K562 (cell line): ENCODE measurements around the gene MTA1. TPM values are rescaled to one million over a fixed set of nuclear protein-coding genes. Genes with fewer than 3 reads are reported as not detected.

Experiments
- DACH1 ChIP-seq: fragments of 450-650 bp; IDR thresholded peaks from 2 replicates; pipeline ENCODE4 v1.6.1; 2018; ENCODE audit not compliant: partially characterized antibody
- DIDO1 ChIP-seq: fragments of 450-650 bp; IDR thresholded peaks from 2 replicates; pipeline ENCODE4 v1.6.1; 2016; ENCODE audit warnings: low read depth, missing biosample characterization, missing genetic modification characterization
- EHMT2 ChIP-seq: fragments of 450-650 bp; IDR thresholded peaks from 2 replicates; pipeline ENCODE4 v1.6.1; 2018; ENCODE audit warnings: antibody characterized with exemption
- HDAC1 ChIP-seq, 2 experiments: fragments of 450-650 bp; IDR thresholded peaks; 2 replicates each; pipeline ENCODE4 v1.6.1; 2016 to 2017; ENCODE audit warnings: inconsistent platforms in 1 of 2, mild to moderate bottlenecking in 1 of 2, moderate library complexity in 1 of 2
- KLF1 ChIP-seq: fragments of 450-650 bp; IDR thresholded peaks from 2 replicates; pipeline ENCODE4 v1.6.1; 2016; ENCODE audit warnings: missing genetic modification characterization, missing compliant biosample characterization
- KLF13 ChIP-seq: fragments of 450-650 bp; IDR thresholded peaks from 2 replicates; pipeline ENCODE4 v1.6.1; 2016; ENCODE audit warnings: missing genetic modification characterization, low read depth, mild to moderate bottlenecking, missing compliant biosample characterization, moderate library complexity, borderline replicate concordance
- NFE2L1 ChIP-seq: fragments of 450-650 bp; IDR thresholded peaks from 2 replicates; pipeline ENCODE4 v1.6.1; 2016; ENCODE audit warnings: missing genetic modification characterization, low read depth, mild to moderate bottlenecking, missing compliant biosample characterization, moderate library complexity, borderline replicate concordance
- POLR2AphosphoS5 ChIP-seq: IDR thresholded peaks from 2 replicates; pipeline ENCODE4 v1.6.1; 2011; ENCODE audit warnings: mild to moderate bottlenecking, low read depth, low read length, moderate library complexity; ENCODE audit not compliant: control insufficient read depth, insufficient read depth
- RBBP5 ChIP-seq: fragments of 200-600 bp; sonication (generic); IDR thresholded peaks from 2 replicates; pipeline ENCODE4 v1.6.1; 2012; ENCODE audit warnings: borderline replicate concordance, mild to moderate bottlenecking, low read length, control low read depth, inconsistent platforms; ENCODE audit not compliant: insufficient read depth, poor library complexity, severe bottlenecking
- SAFB2 ChIP-seq: fragments of 200-400 bp; formaldehyde crosslinking; IDR thresholded peaks from 2 replicates; pipeline ENCODE4 v1.6.1; 2018; ENCODE audit warnings: borderline replicate concordance, low read length, low read depth, moderate library complexity; ENCODE audit not compliant: severe bottlenecking
- TRIM24 ChIP-seq, 2 experiments: fragments of 450-650 bp; IDR thresholded peaks; 2 replicates each; pipeline ENCODE4 v1.6.1; 2016
- polyA plus RNA-seq, 8 experiments: library from polyadenylated mRNA; depleted of rRNA in 4 of 8; stranded (reverse) in 5 of 8; unstranded in 3 of 8; fragments of >200 nt; fragmentation: Nextera tagmentation in 2 of 8; fragmentation: Illumina TruSeq in 1 of 8; extraction: Ambion mirVana in 2 of 8; extraction: Trizol in 1 of 8; gene quantifications; 2 replicates each; pipeline versions ENCODE4 v1.2.1 to v1.2.3, GENCODE V29; 2011 to 2014; ENCODE audit warnings: inconsistent platforms in 1 of 8, missing spikeins in 1 of 8
- total RNA-seq, 7 experiments: library from RNA; depleted of rRNA in 6 of 7; stranded (reverse); fragments of >200 nt in 6 of 7; fragmentation: Illumina TruSeq in 2 of 7; extraction: Trizol in 2 of 7; gene quantifications; 2 replicates each; pipeline versions ENCODE4 v1.2.1 to v1.2.3, GENCODE V29; 2011 to 2021; ENCODE audit warnings: low replicate concordance in 1 of 7
- TF ChIP-seq, protein P1 (sequence below): fragments of 200-800 bp; sonication (Bioruptor generic); IDR thresholded peaks from 2 replicates; pipeline ENCODE4 v1.6.1; 2017; ENCODE audit warnings: missing genetic modification characterization, missing compliant biosample characterization
- TF ChIP-seq, protein P2 (sequence below), 2 experiments: fragments of 450-650 bp; formaldehyde crosslinking in 1 of 2; IDR thresholded peaks; 2 replicates each; pipeline versions ENCODE4 v1.4.0 to v1.6.1; 2014 to 2020; ENCODE audit warnings: mild to moderate bottlenecking in 2 of 2, borderline replicate concordance in 1 of 2, low read depth in 1 of 2
- TF ChIP-seq, protein P3 (sequence below): sonication (generic); formaldehyde crosslinking; IDR thresholded peaks from 2 replicates; pipeline ENCODE4 v1.9.0; 2022; ENCODE audit warnings: mild to moderate bottlenecking, missing genetic modification reagents

MTA1 gene
- total and polyA plus RNA-seq, 9 of the 15 experiments (the other 6 are each of a cell fraction or from before 2014, with no cell fraction given): 0.13 to 118 (median 32.3) TPM

DNA sequence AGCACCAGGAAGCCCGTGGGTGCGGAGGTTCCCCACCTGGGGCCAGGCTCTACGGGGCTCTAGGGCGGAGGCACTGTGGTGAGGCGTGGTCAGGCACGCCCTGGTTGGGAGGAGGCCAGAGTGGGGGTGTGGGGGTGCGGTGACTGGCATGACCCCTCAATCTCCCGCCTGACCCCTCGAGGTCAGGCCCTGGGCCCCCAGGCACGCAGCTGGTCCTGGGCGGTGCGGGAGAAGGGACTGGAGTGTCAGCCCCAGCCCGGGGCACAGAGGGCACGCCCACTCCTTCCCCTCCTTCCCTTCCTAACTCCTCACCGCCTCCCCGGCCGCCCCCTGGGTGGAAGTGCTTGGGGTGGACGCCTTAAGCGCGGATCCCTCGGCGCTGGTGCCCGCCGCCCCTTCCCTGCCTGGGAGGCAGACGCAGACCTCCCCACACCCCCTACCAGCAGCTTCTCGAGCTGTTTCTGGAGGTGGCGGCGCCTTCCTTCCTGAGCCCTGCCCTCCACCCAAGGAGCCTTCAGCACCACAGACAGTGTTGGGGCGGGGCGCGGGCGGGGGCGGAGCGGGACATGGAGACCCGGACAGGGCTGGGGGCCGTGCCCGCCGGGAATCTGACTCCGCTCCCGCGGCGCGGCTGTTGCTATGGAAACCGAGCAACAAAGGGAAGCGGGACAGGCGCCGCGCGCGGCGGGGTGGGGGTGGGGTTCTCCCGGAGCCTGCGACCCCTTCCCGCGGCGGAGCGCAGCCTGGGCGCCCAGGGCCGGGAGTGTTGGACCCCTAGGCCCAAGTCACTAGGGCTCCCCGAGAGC is 54.3 kb downstream of the MTA1 start (continued):
- TF ChIP-seq, protein P1, sequence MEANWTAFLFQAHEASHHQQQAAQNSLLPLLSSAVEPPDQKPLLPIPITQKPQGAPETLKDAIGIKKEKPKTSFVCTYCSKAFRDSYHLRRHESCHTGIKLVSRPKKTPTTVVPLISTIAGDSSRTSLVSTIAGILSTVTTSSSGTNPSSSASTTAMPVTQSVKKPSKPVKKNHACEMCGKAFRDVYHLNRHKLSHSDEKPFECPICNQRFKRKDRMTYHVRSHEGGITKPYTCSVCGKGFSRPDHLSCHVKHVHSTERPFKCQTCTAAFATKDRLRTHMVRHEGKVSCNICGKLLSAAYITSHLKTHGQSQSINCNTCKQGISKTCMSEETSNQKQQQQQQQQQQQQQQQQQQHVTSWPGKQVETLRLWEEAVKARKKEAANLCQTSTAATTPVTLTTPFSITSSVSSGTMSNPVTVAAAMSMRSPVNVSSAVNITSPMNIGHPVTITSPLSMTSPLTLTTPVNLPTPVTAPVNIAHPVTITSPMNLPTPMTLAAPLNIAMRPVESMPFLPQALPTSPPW (CRISPR knock-in tag): peak; percentile 63
- TF ChIP-seq RBBP5 (peak; percentile 23), HDAC1 (IDR thresholded peaks at IDR 0.05) (no peak), SAFB2 (no peak), DACH1 (no peak), KLF1 (no peak), EHMT2 (peak; percentile 38; the same call in 1 of the 2 replicates), DIDO1 (no peak), POLR2AphosphoS5 (no peak), KLF13 (peak; percentile 68; the same call in 1 of the 2 replicates), NFE2L1 (tag) (no peak), TRIM24 (IDR thresholded peaks at IDR 0.05) (no peak)
- TF ChIP-seq, protein P2, sequence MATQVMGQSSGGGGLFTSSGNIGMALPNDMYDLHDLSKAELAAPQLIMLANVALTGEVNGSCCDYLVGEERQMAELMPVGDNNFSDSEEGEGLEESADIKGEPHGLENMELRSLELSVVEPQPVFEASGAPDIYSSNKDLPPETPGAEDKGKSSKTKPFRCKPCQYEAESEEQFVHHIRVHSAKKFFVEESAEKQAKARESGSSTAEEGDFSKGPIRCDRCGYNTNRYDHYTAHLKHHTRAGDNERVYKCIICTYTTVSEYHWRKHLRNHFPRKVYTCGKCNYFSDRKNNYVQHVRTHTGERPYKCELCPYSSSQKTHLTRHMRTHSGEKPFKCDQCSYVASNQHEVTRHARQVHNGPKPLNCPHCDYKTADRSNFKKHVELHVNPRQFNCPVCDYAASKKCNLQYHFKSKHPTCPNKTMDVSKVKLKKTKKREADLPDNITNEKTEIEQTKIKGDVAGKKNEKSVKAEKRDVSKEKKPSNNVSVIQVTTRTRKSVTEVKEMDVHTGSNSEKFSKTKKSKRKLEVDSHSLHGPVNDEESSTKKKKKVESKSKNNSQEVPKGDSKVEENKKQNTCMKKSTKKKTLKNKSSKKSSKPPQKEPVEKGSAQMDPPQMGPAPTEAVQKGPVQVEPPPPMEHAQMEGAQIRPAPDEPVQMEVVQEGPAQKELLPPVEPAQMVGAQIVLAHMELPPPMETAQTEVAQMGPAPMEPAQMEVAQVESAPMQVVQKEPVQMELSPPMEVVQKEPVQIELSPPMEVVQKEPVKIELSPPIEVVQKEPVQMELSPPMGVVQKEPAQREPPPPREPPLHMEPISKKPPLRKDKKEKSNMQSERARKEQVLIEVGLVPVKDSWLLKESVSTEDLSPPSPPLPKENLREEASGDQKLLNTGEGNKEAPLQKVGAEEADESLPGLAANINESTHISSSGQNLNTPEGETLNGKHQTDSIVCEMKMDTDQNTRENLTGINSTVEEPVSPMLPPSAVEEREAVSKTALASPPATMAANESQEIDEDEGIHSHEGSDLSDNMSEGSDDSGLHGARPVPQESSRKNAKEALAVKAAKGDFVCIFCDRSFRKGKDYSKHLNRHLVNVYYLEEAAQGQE (IDR thresholded peaks at IDR 0.05; ENCODE audit: borderline replicate concordance): peak; percentile 80
- TF ChIP-seq, protein P2 (CRISPR knock-in tag; IDR thresholded peaks at IDR 0.05; ENCODE audit: low read depth): no peak; the same call in 1 of the 2 replicates
- TF ChIP-seq, protein P3, sequence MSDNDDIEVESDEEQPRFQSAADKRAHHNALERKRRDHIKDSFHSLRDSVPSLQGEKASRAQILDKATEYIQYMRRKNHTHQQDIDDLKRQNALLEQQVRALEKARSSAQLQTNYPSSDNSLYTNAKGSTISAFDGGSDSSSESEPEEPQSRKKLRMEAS (CRISPR knock-in tag): 0 out of 2 replicates have a peak, but pooled peaks have one; percentile 16
